Embryonic facial prominence (tissue), 1 donor: ENCODE data around the gene GLB1L3.
"Not testable (repeated sequence)": the region's sequence is repeated elsewhere in the genome, so short reads cannot be mapped to it uniquely, and the experiment has no call there.

Experiments
- DNase-seq: peaks from one replicate; pipeline ENCODE4 v3.0.0-alpha.2; 2016; ENCODE audit errors: extremely low spot score

The GLB1L3 gene

GRCh38 chr11:134275188-134275533, 1.0 kb upstream of the GLB1L3 start:
- no peak for DNase-seq

GRCh38 chr11:134276396-134277182, 410 bp downstream of the GLB1L3 start:
- no peak for DNase-seq

GRCh38 chr11:134277183-134278001, 1.2 kb downstream of the GLB1L3 start:
- DNase-seq = no peak

GRCh38 chr11:134278356-134278755, 2.2 kb downstream of the GLB1L3 start:
- no peak for DNase-seq

GRCh38 chr11:134281635-134282034, 5.5 kb downstream of the GLB1L3 start:
- not testable (repeated sequence) for DNase-seq

- DNase-seq = no peak
These were observed 6.2 kb downstream of the GLB1L3 start for GRCh38 chr11:134282121-134283045.

GRCh38 chr11:134283461-134284230, 7.5 kb downstream of the GLB1L3 start:
- no peak for DNase-seq

- not testable (repeated sequence) for DNase-seq
These were observed 8.2 kb downstream of the GLB1L3 start for GRCh38 chr11:134284349-134284748.

- no peak for DNase-seq
These were observed 11.4 kb downstream of the GLB1L3 start for GRCh38 chr11:134287561-134287960.

- DNase-seq = no peak
These were observed 12.3 kb downstream of the GLB1L3 start for GRCh38 chr11:134288486-134288885.

GRCh38 chr11:134289167-134289566, 13.0 kb downstream of the GLB1L3 start:
- no peak for DNase-seq

- DNase-seq = no peak
These were observed 13.6 kb downstream of the GLB1L3 start for GRCh38 chr11:134289789-134290188.

- DNase-seq = no peak
These were observed 14.5 kb downstream of the GLB1L3 start for GRCh38 chr11:134290646-134291045.

GRCh38 chr11:134291196-134291595, 15.0 kb downstream of the GLB1L3 start:
- no peak for DNase-seq

- DNase-seq = no peak
These were observed 16.5 kb downstream of the GLB1L3 start for GRCh38 chr11:134292661-134293060.

GRCh38 chr11:134293119-134294113, 17.2 kb downstream of the GLB1L3 start:
- no peak for DNase-seq

- no peak for DNase-seq
These were observed 18.5 kb downstream of the GLB1L3 start for GRCh38 chr11:134294664-134295063.

GRCh38 chr11:134312223-134312622, 36.0 kb downstream of the GLB1L3 start:
- no peak for DNase-seq

- no peak for DNase-seq
These were observed 36.6 kb downstream of the GLB1L3 start for GRCh38 chr11:134312807-134313206.

GRCh38 chr11:134313379-134313778, 37.2 kb downstream of the GLB1L3 start:
- no peak for DNase-seq
